AG04450 (cell line): ENCODE measurements around the gene FNBP1L. TPM values are rescaled to one million over a fixed set of nuclear protein-coding genes. Genes with fewer than 3 reads are reported as not detected.

Experiments
- CTCF ChIA-PET: fragments of 300-600, 350-600 bp; formaldehyde crosslinking; extraction: SDS; loops from one replicate; lab custom pipeline; 2022; ENCODE audit warnings: antibody characterized with exemption, inconsistent platforms; lab: Charles Lee
- POLR2A ChIA-PET: fragments of 350-600 bp; formaldehyde crosslinking; extraction: SDS; loops from one replicate; lab custom pipeline; 2021; ENCODE audit warnings: antibody characterized with exemption, inconsistent platforms; lab: Yijun Ruan, JAX
- DNase-seq: peaks from one replicate; pipeline ENCODE4 v3.0.0-alpha.2; 2011; ENCODE audit warnings: low read depth, low spot score
- H3K27ac ChIP-seq: one replicate; pipeline ENCODE4 v1.5.1; 2012; ENCODE audit warnings: low read depth, low read length, control low read depth
- H3K27me3 ChIP-seq: one replicate; pipeline ENCODE4 v1.6.0; 2012; ENCODE audit warnings: low read length; ENCODE audit not compliant: control insufficient read depth, insufficient read depth
- H3K4me3 ChIP-seq: 2 replicates; pipeline ENCODE4 v1.5.1; 2011; ENCODE audit warnings: mild to moderate bottlenecking, low read depth, low read length, control low read depth
- H3K9me3 ChIP-seq: 2 replicates; pipeline ENCODE4 v1.5.1; 2012; ENCODE audit warnings: low read length; ENCODE audit not compliant: control insufficient read depth, insufficient read depth
- polyA plus RNA-seq: library from polyadenylated mRNA; depleted of rRNA; stranded (reverse); fragments of >200 nt; gene quantifications from 2 replicates; pipeline ENCODE4 v1.2.3, GENCODE V29; 2011
- TF ChIP-seq, protein P1 (sequence below): IDR thresholded peaks from 2 replicates; pipeline ENCODE4 v1.5.1; 2011; ENCODE audit warnings: low read depth, low read length, control low read depth, inconsistent platforms

Gene FNBP1L
- polyA plus RNA-seq, 1 experiment = 24.1 TPM

DNA sequence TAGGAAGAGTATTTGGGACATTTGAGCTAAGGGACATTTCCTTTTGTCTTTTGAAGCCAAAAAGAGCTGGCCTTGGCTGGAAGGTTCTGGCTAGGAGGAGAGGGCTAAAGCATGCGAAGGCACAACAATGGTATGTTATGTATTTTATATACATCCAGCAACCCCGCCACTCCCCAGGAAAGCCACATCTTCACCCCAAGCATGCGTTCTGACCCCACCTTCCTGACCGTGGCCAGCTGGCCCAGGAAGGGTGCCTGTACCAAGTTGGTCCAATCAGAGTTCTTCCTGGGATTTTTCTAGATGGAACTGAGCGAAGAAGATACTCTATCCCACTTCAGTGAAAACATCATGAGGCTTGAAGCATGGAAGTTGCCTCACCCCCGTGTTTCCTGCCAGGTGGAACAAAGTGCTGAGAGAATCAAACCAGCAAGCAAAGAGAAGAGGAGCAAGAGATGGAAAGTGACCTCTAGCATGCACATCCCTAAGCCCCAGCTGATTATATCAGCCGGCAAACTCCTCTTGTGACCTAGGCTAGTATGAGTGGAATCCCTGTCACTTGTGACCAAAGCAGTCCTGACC lies 151.0 kb downstream of the FNBP1L start:
- DNase-seq = no peak
- ChIA-PET POLR2A (no interaction called here), CTCF (interaction anchor here (1.2 kb wide), 1 partner anchor 9 kb away, joined by 4 read pairs; no protein-coding TSS in a partner anchor)
- Histone ChIP-seq H3K9me3 (no peaks in the 10 kb centered on the region), H3K4me3 (no peak overlapping the region), H3K27ac (no peak overlapping the region), H3K27me3 (no peaks in the 10 kb centered on the region)
- TF ChIP-seq, protein P1, sequence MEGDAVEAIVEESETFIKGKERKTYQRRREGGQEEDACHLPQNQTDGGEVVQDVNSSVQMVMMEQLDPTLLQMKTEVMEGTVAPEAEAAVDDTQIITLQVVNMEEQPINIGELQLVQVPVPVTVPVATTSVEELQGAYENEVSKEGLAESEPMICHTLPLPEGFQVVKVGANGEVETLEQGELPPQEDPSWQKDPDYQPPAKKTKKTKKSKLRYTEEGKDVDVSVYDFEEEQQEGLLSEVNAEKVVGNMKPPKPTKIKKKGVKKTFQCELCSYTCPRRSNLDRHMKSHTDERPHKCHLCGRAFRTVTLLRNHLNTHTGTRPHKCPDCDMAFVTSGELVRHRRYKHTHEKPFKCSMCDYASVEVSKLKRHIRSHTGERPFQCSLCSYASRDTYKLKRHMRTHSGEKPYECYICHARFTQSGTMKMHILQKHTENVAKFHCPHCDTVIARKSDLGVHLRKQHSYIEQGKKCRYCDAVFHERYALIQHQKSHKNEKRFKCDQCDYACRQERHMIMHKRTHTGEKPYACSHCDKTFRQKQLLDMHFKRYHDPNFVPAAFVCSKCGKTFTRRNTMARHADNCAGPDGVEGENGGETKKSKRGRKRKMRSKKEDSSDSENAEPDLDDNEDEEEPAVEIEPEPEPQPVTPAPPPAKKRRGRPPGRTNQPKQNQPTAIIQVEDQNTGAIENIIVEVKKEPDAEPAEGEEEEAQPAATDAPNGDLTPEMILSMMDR = no peak

DNA sequence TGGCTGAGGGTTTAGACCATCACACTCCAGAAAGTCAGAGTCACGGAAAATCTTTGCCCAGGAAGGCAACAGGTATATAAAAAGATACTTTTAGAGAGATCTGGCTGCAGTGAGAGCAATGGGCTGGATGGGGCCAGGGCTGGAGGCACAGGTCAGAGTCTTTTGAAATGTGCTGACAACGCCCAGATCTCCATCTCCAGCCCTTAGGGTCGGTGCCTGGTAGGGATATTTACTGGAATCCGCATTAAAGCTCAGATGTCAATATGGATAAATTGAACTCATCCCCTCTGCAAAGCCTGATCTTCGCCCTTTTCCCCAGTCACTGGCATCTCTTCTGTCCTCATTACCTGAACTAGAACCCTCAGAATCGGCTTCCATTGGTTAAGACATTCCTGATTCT lies 151.6 kb downstream of the FNBP1L start:
- no peak for DNase-seq
- H3K27ac ChIP-seq = no peak overlapping the region
- no peaks in the 10 kb centered on the region for H3K9me3 ChIP-seq
- H3K4me3 ChIP-seq = no peak overlapping the region
- POLR2A ChIA-PET = no interaction called here
- TF ChIP-seq, protein P1 = no peak
- CTCF ChIA-PET = interaction anchor here (1.2 kb wide), 1 partner anchor 30 kb away, joined by 6 read pairs; no protein-coding TSS in a partner anchor
- no peaks in the 10 kb centered on the region for H3K27me3 ChIP-seq

DNA sequence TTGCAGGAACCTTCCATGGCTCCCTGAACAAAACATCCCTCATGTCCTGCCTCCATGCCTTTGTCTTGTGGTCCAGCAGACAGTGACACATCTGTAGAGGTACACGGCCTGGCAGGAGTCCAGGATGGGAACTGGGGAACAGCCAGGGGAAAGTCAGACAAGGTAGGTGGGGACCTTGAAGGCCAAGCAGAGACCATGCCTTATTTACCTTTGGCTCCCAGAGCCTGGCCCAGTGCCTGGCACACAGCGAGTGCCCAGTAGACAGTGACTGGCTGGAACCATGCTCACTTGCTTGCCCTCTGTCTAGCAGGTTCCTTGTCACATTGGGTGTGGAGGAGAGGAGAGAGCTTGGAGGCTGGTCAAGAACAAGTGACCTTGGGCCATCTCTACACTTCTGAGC lies 152.7 kb downstream of the FNBP1L start:
- no peaks in the 10 kb centered on the region for H3K9me3 ChIP-seq
- TF ChIP-seq, protein P1 = no peak
- ChIA-PET POLR2A (no interaction called here), CTCF (interaction anchor here (1.1 to 1.2 kb wide), 2 partner anchors 29 to 243 kb away, joined by 3 to 6 read pairs; no protein-coding TSS in a partner anchor)
- no peak overlapping the region for H3K4me3 ChIP-seq
- no peak for DNase-seq
- no peak overlapping the region for H3K27ac ChIP-seq
- H3K27me3 ChIP-seq = no peaks in the 10 kb centered on the region

DNA sequence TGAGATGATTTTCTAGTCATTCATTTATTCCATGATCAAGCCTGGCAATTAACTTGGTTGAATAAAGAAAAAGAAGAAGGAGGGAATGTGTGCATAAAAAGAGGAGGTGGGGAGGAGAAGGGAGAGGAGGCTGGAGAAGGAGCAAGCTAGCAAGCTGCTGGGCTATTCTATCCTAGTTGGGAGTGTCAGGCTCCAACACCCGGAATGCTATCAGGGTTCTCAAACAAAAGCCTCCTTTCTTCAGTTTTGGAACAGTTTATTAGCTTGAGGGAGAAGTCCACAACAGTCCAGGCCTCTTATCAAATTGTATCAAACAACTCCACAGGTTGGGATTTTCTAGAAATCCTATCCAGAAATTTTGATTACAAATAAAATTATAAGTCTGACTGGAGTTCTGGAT lies 153.8 kb downstream of the FNBP1L start:
- CTCF ChIA-PET = no interaction called here
- H3K9me3 ChIP-seq = no peaks in the 10 kb centered on the region
- TF ChIP-seq, protein P1 = no peak
- H3K4me3 ChIP-seq = no peak overlapping the region
- H3K27me3 ChIP-seq = no peaks in the 10 kb centered on the region
- H3K27ac ChIP-seq = no peak overlapping the region
- DNase-seq = no peak
- POLR2A ChIA-PET = no interaction called here

DNA sequence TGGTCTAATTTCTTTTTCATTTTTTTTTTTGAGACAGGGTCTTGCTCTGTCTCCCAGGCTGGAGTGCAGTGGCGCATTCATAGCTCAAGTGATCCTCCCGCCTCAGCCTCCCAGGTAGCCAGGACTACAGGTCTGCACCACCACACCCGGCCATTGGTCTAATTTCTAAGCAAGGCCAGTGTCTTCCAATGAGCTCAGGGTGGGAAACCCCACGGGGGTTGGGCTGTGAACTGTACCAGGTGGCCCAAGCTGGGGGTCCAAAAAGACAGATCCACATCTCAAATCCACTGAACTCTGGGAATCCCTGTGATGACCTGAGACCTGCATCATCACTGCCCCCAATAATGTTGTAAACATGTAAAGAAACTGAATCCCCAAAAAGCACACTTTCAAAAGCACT lies 154.2 kb downstream of the FNBP1L start:
- ChIA-PET CTCF (no interaction called here), POLR2A (no interaction called here)
- TF ChIP-seq, protein P1 = no peak
- Histone ChIP-seq H3K4me3 (no peak overlapping the region), H3K27ac (no peak overlapping the region), H3K27me3 (no peaks in the 10 kb centered on the region), H3K9me3 (no peaks in the 10 kb centered on the region)
- no peak for DNase-seq
